Astrocyte (in vitro differentiated cells and primary cell): ENCODE results near the gene HAUS3. TPM values are rescaled to one million over a fixed set of nuclear protein-coding genes. Genes with fewer than 3 reads are reported as not detected.
"Not testable (repeated sequence)": the region's sequence is repeated elsewhere in the genome, so short reads cannot be mapped to it uniquely, and the experiment has no call there.

Experiments
- DNase-seq: peaks from one replicate; pipeline ENCODE4 v3.0.0-alpha.2; 2010; ENCODE audit warnings: low read depth
- FAIRE-seq: peaks from 2 replicates; lab custom pipeline; 2011; peaks lifted over from hg19 to GRCh38; lab: Jason Lieb, UNC
- H2AFZ ChIP-seq: 2 replicates; pipeline ENCODE4 v1.6.0; 2012; ENCODE audit warnings: low read depth, low read length, inconsistent platforms
- H3K27ac ChIP-seq: 2 replicates; pipeline ENCODE4 v1.5.1; 2011; ENCODE audit warnings: low read depth, low read length, inconsistent platforms
- H3K27me3 ChIP-seq: 2 replicates; pipeline ENCODE4 v1.6.0; 2011; ENCODE audit warnings: low read length, inconsistent platforms; ENCODE audit not compliant: insufficient read depth
- H3K36me3 ChIP-seq: 2 replicates; pipeline ENCODE4 v1.5.1; 2011; ENCODE audit warnings: low read length, inconsistent platforms; ENCODE audit not compliant: insufficient read depth
- H3K4me1 ChIP-seq: 2 replicates; pipeline ENCODE4 v1.5.1; 2011; ENCODE audit warnings: low read length, inconsistent platforms; ENCODE audit not compliant: insufficient read depth
- H3K4me2 ChIP-seq: 2 replicates; pipeline ENCODE4 v1.6.0; 2012; ENCODE audit warnings: low read length, inconsistent platforms
- H3K4me3 ChIP-seq: 2 replicates; pipeline ENCODE4 v1.5.1; 2011; ENCODE audit warnings: low read depth, mild to moderate bottlenecking, low read length, inconsistent platforms; ENCODE audit not compliant: insufficient read depth
- H3K79me2 ChIP-seq: 2 replicates; pipeline ENCODE4 v1.6.0; 2012; ENCODE audit warnings: mild to moderate bottlenecking, low read length, inconsistent platforms; ENCODE audit not compliant: insufficient read depth
- H3K9ac ChIP-seq: 2 replicates; pipeline ENCODE4 v1.6.0; 2012; ENCODE audit warnings: mild to moderate bottlenecking, low read length, inconsistent platforms
- H3K9me3 ChIP-seq: 2 replicates; pipeline ENCODE4 v1.5.1; 2012; ENCODE audit warnings: low read depth, mild to moderate bottlenecking, low read length, inconsistent platforms; ENCODE audit not compliant: insufficient read depth
- H4K20me1 ChIP-seq: 2 replicates; pipeline ENCODE4 v1.6.0; 2012; ENCODE audit warnings: low read length, inconsistent platforms; ENCODE audit not compliant: insufficient read depth
- H3K27ac Mint-ChIP-seq: one replicate; pipeline ENCODE4 v1.8.0; 2021; ENCODE audit warnings: mild to moderate bottlenecking, mixed read lengths; ENCODE audit not compliant: unreplicated experiment
- H3K27me3 Mint-ChIP-seq: one replicate; pipeline ENCODE4 v1.8.0; 2021; ENCODE audit warnings: low read depth, mixed read lengths; ENCODE audit not compliant: unreplicated experiment
- H3K36me3 Mint-ChIP-seq: one replicate; pipeline ENCODE4 v1.8.0; 2021; ENCODE audit warnings: low read depth, mixed read lengths; ENCODE audit not compliant: unreplicated experiment
- H3K4me1 Mint-ChIP-seq: one replicate; pipeline ENCODE4 v1.8.0; 2021; ENCODE audit warnings: low read depth, mixed read lengths; ENCODE audit not compliant: unreplicated experiment
- H3K4me3 Mint-ChIP-seq: one replicate; pipeline ENCODE4 v1.8.0; 2021; ENCODE audit warnings: mild to moderate bottlenecking, moderate library complexity, mixed read lengths; ENCODE audit not compliant: unreplicated experiment
- H3K9me3 Mint-ChIP-seq: one replicate; pipeline ENCODE4 v1.8.0; 2021; ENCODE audit warnings: mild to moderate bottlenecking, mixed read lengths; ENCODE audit not compliant: unreplicated experiment
- CTCF ChIP-seq: IDR thresholded peaks from 2 replicates; pipeline ENCODE4 v1.5.1; 2011; ENCODE audit warnings: low read depth, mild to moderate bottlenecking, inconsistent platforms, low read length, moderate library complexity; ENCODE audit not compliant: insufficient read depth
- EZH2 ChIP-seq: IDR thresholded peaks from 2 replicates; pipeline ENCODE4 v1.6.1; 2012; ENCODE audit warnings: mild to moderate bottlenecking, low read length, inconsistent platforms; ENCODE audit not compliant: insufficient read depth
- total RNA-seq: library from RNA; stranded (reverse); gene quantifications from 2 replicates; pipeline ENCODE4 v1.2.1, GENCODE V29; 2021

HAUS3 gene
- total RNA-seq, 1 donor from 2014 or later = 10.7 TPM

GRCh38 chr4:2217726-2218125 lies 24.2 kb downstream of the HAUS3 start:
- H3K9ac ChIP-seq = no peak overlapping the region
- Mint-ChIP-seq H3K4me3 (no peak overlapping the region), H3K27me3 (peaks cover 23% of the 10 kb centered on the region), H3K9me3 (no peaks in the 10 kb centered on the region), H3K27ac (no peak overlapping the region), H3K36me3 (peaks cover 3% of the 10 kb centered on the region), H3K4me1 (peaks cover 12% of the 10 kb centered on the region)
- H3K27me3 ChIP-seq = peaks cover 5% of the 10 kb centered on the region
- H4K20me1 ChIP-seq = peaks cover 21% of the 10 kb centered on the region
- no peak overlapping the region for H2AFZ ChIP-seq
- no peaks in the 10 kb centered on the region for H3K9me3 ChIP-seq
- DNase-seq = peak; percentile 74
- no peak overlapping the region for H3K4me3 ChIP-seq
- H3K4me2 ChIP-seq = no peak overlapping the region
- no peak for TF ChIP-seq EZH2
- no peak for TF ChIP-seq CTCF
- H3K79me2 ChIP-seq = no peaks in the 10 kb centered on the region
- no peaks in the 10 kb centered on the region for H3K36me3 ChIP-seq
- H3K27ac ChIP-seq = no peak overlapping the region
- no peak for FAIRE-seq
- peaks cover 4% of the 10 kb centered on the region for H3K4me1 ChIP-seq

- no peak overlapping the region for H3K4me3 ChIP-seq
Measured at GRCh38 chr4:2212831-2213230, 29.1 kb downstream of the HAUS3 start.

GRCh38 chr4:2202789-2203188 lies 39.1 kb downstream of the HAUS3 start:
- not testable (repeated sequence) for H3K27ac ChIP-seq, H3K9ac ChIP-seq, H3K4me3 ChIP-seq, H3K4me3 Mint-ChIP-seq, H3K27me3 ChIP-seq, H3K9me3 Mint-ChIP-seq, FAIRE-seq, H4K20me1 ChIP-seq, DNase-seq, H3K27ac Mint-ChIP-seq, H3K27me3 Mint-ChIP-seq, H3K4me1 Mint-ChIP-seq, H3K4me1 ChIP-seq, H3K36me3 ChIP-seq, H3K9me3 ChIP-seq, H3K4me2 ChIP-seq, H2AFZ ChIP-seq, H3K79me2 ChIP-seq
- H3K36me3 Mint-ChIP-seq = peaks cover 13% of the 10 kb centered on the region

More at GRCh38 chr4:2212831-2213230, 29.1 kb downstream of the HAUS3 start:
- H3K79me2 ChIP-seq = no peaks in the 10 kb centered on the region
- Mint-ChIP-seq H3K27ac (no peak overlapping the region), H3K4me1 (peaks cover 2% of the 10 kb centered on the region), H3K9me3 (no peaks in the 10 kb centered on the region), H3K4me3 (no peak overlapping the region), H3K27me3 (peaks cover 25% of the 10 kb centered on the region), H3K36me3 (peaks cover 5% of the 10 kb centered on the region)
- TF ChIP-seq EZH2 = no peak
- TF ChIP-seq CTCF = no peak
- no peak for FAIRE-seq
- DNase-seq = no peak
- H3K4me1 ChIP-seq = no peaks in the 10 kb centered on the region
- no peak overlapping the region for H3K4me2 ChIP-seq
- H3K27ac ChIP-seq = no peak overlapping the region
- no peaks in the 10 kb centered on the region for H3K36me3 ChIP-seq
- H2AFZ ChIP-seq = no peak overlapping the region
- peaks cover 9% of the 10 kb centered on the region for H4K20me1 ChIP-seq
- peaks cover 5% of the 10 kb centered on the region for H3K27me3 ChIP-seq
- H3K9ac ChIP-seq = no peak overlapping the region
- H3K9me3 ChIP-seq = no peaks in the 10 kb centered on the region
